H9 (cell line): Measurements from ENCODE around the gene ODF2. TPM values are rescaled to one million over a fixed set of nuclear protein-coding genes. Genes with fewer than 3 reads are reported as not detected.

Experiments used
- DNase-seq: peaks from one replicate; pipeline ENCODE4 v3.0.0-alpha.2; 2017
- H2AFZ ChIP-seq: one replicate; pipeline ENCODE4 v1.6.1; 2013; ENCODE audit warnings: mild to moderate bottlenecking, low read length, control low read depth, moderate library complexity
- H2AK5ac ChIP-seq: 2 replicates; pipeline ENCODE4 v1.6.1; 2013; ENCODE audit warnings: low read length, control low read depth, mixed read lengths; ENCODE audit not compliant: insufficient read length
- H2BK120ac ChIP-seq: one replicate; pipeline ENCODE4 v1.6.1; 2013; ENCODE audit warnings: low read depth, mild to moderate bottlenecking, low read length, control low read depth, inconsistent platforms; ENCODE audit not compliant: poor library complexity, severe bottlenecking
- H2BK12ac ChIP-seq: 2 replicates; pipeline ENCODE4 v1.6.1; 2013; ENCODE audit warnings: low read length, control low read depth, mixed read lengths, low read depth; ENCODE audit not compliant: insufficient read length
- H2BK15ac ChIP-seq: 2 replicates; pipeline ENCODE4 v1.6.1; 2013; ENCODE audit warnings: low read depth, low read length, control low read depth
- H2BK20ac ChIP-seq: one replicate; pipeline ENCODE4 v1.6.1; 2013; ENCODE audit warnings: low read depth, mild to moderate bottlenecking, low read length, control low read depth, inconsistent platforms; ENCODE audit not compliant: poor library complexity, severe bottlenecking
- H2BK5ac ChIP-seq: 2 replicates; pipeline ENCODE4 v1.6.1; 2013; ENCODE audit warnings: low read length, control low read depth, mixed read lengths; ENCODE audit not compliant: insufficient read length
- H3K14ac ChIP-seq: 2 replicates; pipeline ENCODE4 v1.6.1; 2013; ENCODE audit warnings: low read length, control low read depth; ENCODE audit not compliant: insufficient read depth
- H3K18ac ChIP-seq: 2 replicates; pipeline ENCODE4 v1.6.1; 2013; ENCODE audit warnings: low read depth, mild to moderate bottlenecking, mixed read lengths, low read length, control low read depth; ENCODE audit not compliant: insufficient read length
- H3K23ac ChIP-seq: 2 replicates; pipeline ENCODE4 v1.6.1; 2013; ENCODE audit warnings: low read length, control low read depth, mixed read lengths, low read depth; ENCODE audit not compliant: insufficient read length
- H3K23me2 ChIP-seq: 2 replicates; pipeline ENCODE4 v1.6.1; 2013; ENCODE audit warnings: low read depth, mild to moderate bottlenecking, mixed read lengths, low read length, control low read depth; ENCODE audit not compliant: insufficient read length, poor library complexity, severe bottlenecking
- H3K27ac ChIP-seq: 2 replicates; pipeline ENCODE4 v1.5.1; 2013; ENCODE audit warnings: low read length, control low read depth, mixed read lengths, low read depth; ENCODE audit not compliant: insufficient read length
- H3K27me3 ChIP-seq: 2 replicates; pipeline ENCODE4 v1.6.1; 2013; ENCODE audit warnings: low read length, control low read depth, inconsistent platforms; ENCODE audit not compliant: insufficient read depth
- H3K4ac ChIP-seq: 2 replicates; pipeline ENCODE4 v1.6.1; 2013; ENCODE audit warnings: low read depth, mild to moderate bottlenecking, control low read depth, inconsistent platforms, low read length, moderate library complexity
- H3K4me1 ChIP-seq: 2 replicates; pipeline ENCODE4 v1.6.1; 2013; ENCODE audit warnings: low read length, control low read depth, inconsistent platforms; ENCODE audit not compliant: insufficient read depth
- H3K4me2 ChIP-seq: 2 replicates; pipeline ENCODE4 v1.6.1; 2013; ENCODE audit warnings: low read length, control low read depth, mixed read lengths; ENCODE audit not compliant: insufficient read length, insufficient read depth
- H3K56ac ChIP-seq: 2 replicates; pipeline ENCODE4 v1.6.1; 2013; ENCODE audit warnings: low read depth, mild to moderate bottlenecking, mixed read lengths, low read length, control low read depth; ENCODE audit not compliant: insufficient read length
- H3K79me1 ChIP-seq: 2 replicates; pipeline ENCODE4 v1.6.1; 2013; ENCODE audit warnings: low read depth, mild to moderate bottlenecking, moderate library complexity, low read length, control low read depth, inconsistent platforms; ENCODE audit not compliant: insufficient read depth, poor library complexity, severe bottlenecking
- H3K79me2 ChIP-seq: 2 replicates; pipeline ENCODE4 v1.6.1; 2013; ENCODE audit warnings: low read length, control low read depth, inconsistent platforms; ENCODE audit not compliant: insufficient read depth
- H3K9ac ChIP-seq: 2 replicates; pipeline ENCODE4 v1.6.1; 2013; ENCODE audit warnings: low read length, control low read depth, mixed read lengths; ENCODE audit not compliant: insufficient read length; ENCODE audit errors: extremely low read depth
- H3K9me3 ChIP-seq: one replicate; pipeline ENCODE4 v1.6.1; 2013; ENCODE audit warnings: low read depth, low read length, inconsistent platforms; ENCODE audit not compliant: control insufficient read depth
- H3T11ph ChIP-seq: one replicate; pipeline ENCODE4 v1.6.1; 2013; ENCODE audit warnings: mild to moderate bottlenecking, low read length, control low read depth, inconsistent platforms
- H4K20me1 ChIP-seq: one replicate; pipeline ENCODE4 v1.6.1; 2013; ENCODE audit not compliant: control insufficient read depth, insufficient read length, insufficient read depth
- H4K5ac ChIP-seq: 2 replicates; pipeline ENCODE4 v1.6.1; 2013; ENCODE audit warnings: low read depth, mild to moderate bottlenecking, mixed read lengths, low read length, control low read depth; ENCODE audit not compliant: insufficient read length
- H4K8ac ChIP-seq: replicated peaks from 2 replicates; pipeline ENCODE4 v1.6.1; 2013; ENCODE audit warnings: low read length, control low read depth, mixed read lengths, low read depth; ENCODE audit not compliant: insufficient read length
- H4K91ac ChIP-seq: 2 replicates; pipeline ENCODE4 v1.6.1; 2013; ENCODE audit warnings: low read depth, mild to moderate bottlenecking, moderate library complexity, mixed read lengths, low read length, control low read depth; ENCODE audit not compliant: insufficient read length
- H3K27ac Mint-ChIP-seq, 3 experiments: 2 replicates in 2 of 3; 3 replicates in 1 of 3; pipeline ENCODE4 v1.8.0; 2020 to 2021; ENCODE audit warnings: mixed read lengths in 3 of 3, mild to moderate bottlenecking in 1 of 3, moderate library complexity in 1 of 3
- H3K27me3 Mint-ChIP-seq: 2 replicates; pipeline ENCODE4 v1.8.0; 2021; ENCODE audit warnings: low read depth, mild to moderate bottlenecking, moderate library complexity, mixed read lengths
- H3K36me3 Mint-ChIP-seq, 3 experiments: 2 replicates in 2 of 3; 3 replicates in 1 of 3; pipeline ENCODE4 v1.8.0; 2020 to 2021; ENCODE audit warnings: low read depth in 3 of 3, mixed read lengths in 3 of 3; ENCODE audit not compliant: insufficient read depth in 1 of 3
- H3K4me1 Mint-ChIP-seq, 2 experiments: 2 replicates each; pipeline ENCODE4 v1.8.0; 2020; ENCODE audit warnings: mixed read lengths in 2 of 2
- H3K4me3 Mint-ChIP-seq, 2 experiments: 2 replicates in 1 of 2; 3 replicates in 1 of 2; pipeline ENCODE4 v1.8.0; 2020 to 2021; ENCODE audit warnings: mild to moderate bottlenecking in 2 of 2, mixed read lengths in 2 of 2, moderate library complexity in 1 of 2
- H3K9me3 Mint-ChIP-seq, 2 experiments: 2 replicates in 1 of 2; 3 replicates in 1 of 2; pipeline ENCODE4 v1.8.0; 2020; ENCODE audit warnings: mild to moderate bottlenecking in 2 of 2, mixed read lengths in 2 of 2, moderate library complexity in 1 of 2
- CTCF ChIP-seq: fragments of 200-600 bp; sonication (generic); conservative IDR thresholded peaks from 3 replicates; pipeline ENCODE4 v1.8.0; 2021; ENCODE audit warnings: antibody characterized with exemption, mild to moderate bottlenecking
- WGBS: extraction: QIAGEN DNeasy Blood & Tissue Kit; methylation state at CpG from one replicate; pipeline ENCODE4 v1.1.7; 2013; ENCODE audit warnings: missing lambda C conversion rate, low lambda C conversion rate, mixed read lengths; ENCODE audit not compliant: insufficient read length; ENCODE audit errors: extremely low coverage; 5-methylcytosine and 5-hydroxymethylcytosine counted together
- total RNA-seq: library from RNA; stranded (reverse); gene quantifications from 2 replicates; pipeline ENCODE4 v1.2.1, GENCODE V29; 2021

Gene ODF2
- total RNA-seq, 1 experiment from 2014 or later: 16.7 TPM

- Histone ChIP-seq H3K18ac (no peak overlapping the region), H2BK12ac (no peak overlapping the region), H3K4me1 (no peaks in the 10 kb centered on the region), H3K56ac (no peak overlapping the region), H4K20me1 (no peaks in the 10 kb centered on the region), H4K91ac (no peak overlapping the region), H2AK5ac (no peak overlapping the region), H3T11ph (no peak overlapping the region), H2BK20ac (no peak overlapping the region), H3K27ac (no peak overlapping the region), H3K27me3 (no peaks in the 10 kb centered on the region), H3K79me1 (no peaks in the 10 kb centered on the region), H3K4me2 (no peak overlapping the region), H3K9me3 (no peaks in the 10 kb centered on the region), H4K5ac (no peak overlapping the region), H2BK15ac (no peak overlapping the region), H3K23ac (no peak overlapping the region), H3K9ac (no peak overlapping the region), H2BK5ac (no peak overlapping the region), H3K79me2 (no peaks in the 10 kb centered on the region), H3K14ac (no peak overlapping the region), H4K8ac (no peak overlapping the region), H3K4ac (no peak overlapping the region), H2BK120ac (no peak overlapping the region), H2AFZ (no peak overlapping the region), H3K23me2 (peaks cover 3% of the 10 kb centered on the region)
- no peak overlapping the region for H3K27ac Mint-ChIP-seq
- no peaks in the 10 kb centered on the region for H3K36me3 Mint-ChIP-seq
- no CpG with 5 or more reads among the region's 7 CpGs for WGBS
- peak overlapping the region in 1 of 2 experiments; percentile 59; a peak in 1 of 5 replicates for H3K4me3 Mint-ChIP-seq
- peaks cover 11 to 20% of the 10 kb centered on the region in 2 experiments for H3K4me1 Mint-ChIP-seq
- no peaks in the 10 kb centered on the region; a peak in 1 of 5 replicates for H3K9me3 Mint-ChIP-seq
- H3K27me3 Mint-ChIP-seq: peaks cover 3% of the 10 kb centered on the region; the same call in 1 of the 2 replicates
- no peak for TF ChIP-seq CTCF
- DNase-seq: no peak
These were observed 93.1 kb downstream of the ODF2 start for GRCh38 chr9:128548876-128549275.
